Ovary (tissue), 3 donors: ENCODE measurements around the gene TTC13.

Source experiments
- EP300 ChIP-seq: sonication (generic); formaldehyde crosslinking; IDR thresholded peaks from one replicate; pipeline ENCODE4 v1.6.1; 2017; ENCODE audit warnings: antibody characterized with exemption
- TF ChIP-seq, protein P1 (sequence below), 3 donors: fragments of 450-650 bp in 2 of 3; fragments of 200-600 bp in 1 of 3; IDR thresholded peaks; one replicate each; pipeline versions ENCODE4 v1.5.1 to v1.8.0; 2016 to 2022; ENCODE audit warnings: antibody characterized with exemption in 3 of 3, mild to moderate bottlenecking in 1 of 3
- donor health status: DM: no; HTN: no; CAD: no.

DNA sequence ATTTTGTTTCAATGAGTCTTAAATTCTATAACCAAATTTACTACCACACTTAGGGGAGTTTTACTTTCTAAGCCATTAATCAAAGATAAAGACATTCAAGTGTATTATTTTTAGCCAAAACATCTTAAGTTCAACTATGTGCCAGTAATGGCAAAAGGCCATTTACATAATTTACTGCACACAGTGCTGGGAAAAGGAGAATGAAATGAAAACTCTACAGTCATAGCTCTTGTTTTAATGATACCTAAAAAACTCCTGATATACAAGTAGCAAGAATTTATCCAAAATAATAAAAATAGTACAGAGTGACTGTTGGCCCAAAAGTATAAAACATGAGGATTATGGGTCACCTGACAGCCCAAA is 67.9 kb downstream of the TTC13 start:
- TF ChIP-seq, protein P1, sequence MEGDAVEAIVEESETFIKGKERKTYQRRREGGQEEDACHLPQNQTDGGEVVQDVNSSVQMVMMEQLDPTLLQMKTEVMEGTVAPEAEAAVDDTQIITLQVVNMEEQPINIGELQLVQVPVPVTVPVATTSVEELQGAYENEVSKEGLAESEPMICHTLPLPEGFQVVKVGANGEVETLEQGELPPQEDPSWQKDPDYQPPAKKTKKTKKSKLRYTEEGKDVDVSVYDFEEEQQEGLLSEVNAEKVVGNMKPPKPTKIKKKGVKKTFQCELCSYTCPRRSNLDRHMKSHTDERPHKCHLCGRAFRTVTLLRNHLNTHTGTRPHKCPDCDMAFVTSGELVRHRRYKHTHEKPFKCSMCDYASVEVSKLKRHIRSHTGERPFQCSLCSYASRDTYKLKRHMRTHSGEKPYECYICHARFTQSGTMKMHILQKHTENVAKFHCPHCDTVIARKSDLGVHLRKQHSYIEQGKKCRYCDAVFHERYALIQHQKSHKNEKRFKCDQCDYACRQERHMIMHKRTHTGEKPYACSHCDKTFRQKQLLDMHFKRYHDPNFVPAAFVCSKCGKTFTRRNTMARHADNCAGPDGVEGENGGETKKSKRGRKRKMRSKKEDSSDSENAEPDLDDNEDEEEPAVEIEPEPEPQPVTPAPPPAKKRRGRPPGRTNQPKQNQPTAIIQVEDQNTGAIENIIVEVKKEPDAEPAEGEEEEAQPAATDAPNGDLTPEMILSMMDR (IDR thresholded peaks at IDR 0.05), result no peak
- TF ChIP-seq EP300, result no peak
